ENCODE results near the gene ARHGAP9.
"Not testable (repeated sequence)": the region's sequence is repeated elsewhere in the genome, so short reads cannot be mapped to it uniquely, and the experiment has no call there.

The ARHGAP9 gene

GRCh38 chr12:57517718-57518117, 38.1 kb upstream of the ARHGAP9 start:
- not testable (repeated sequence) for DNase-seq (ENCODE audit: low read depth in 1 of 2, low spot score in 1 of 2)

GRCh38 chr12:57517187-57517586, 37.5 kb upstream of the ARHGAP9 start:
- no peak for DNase-seq (ENCODE audit: low read depth in 1 of 2, low spot score in 1 of 2)

- DNase-seq (ENCODE audit: low read depth in 1 of 2, low spot score in 1 of 2) = no peak
These were observed 37.0 kb upstream of the ARHGAP9 start for GRCh38 chr12:57516617-57517153.

- DNase-seq (ENCODE audit: low read depth in 1 of 2, low spot score in 1 of 2) = no peak
These were observed 36.4 kb upstream of the ARHGAP9 start for GRCh38 chr12:57515934-57516541.

GRCh38 chr12:57515408-57515933, 35.8 kb upstream of the ARHGAP9 start:
- no peak for DNase-seq (ENCODE audit: low read depth in 1 of 2, low spot score in 1 of 2)

GRCh38 chr12:57514720-57515407, 35.2 kb upstream of the ARHGAP9 start:
- DNase-seq (ENCODE audit: low read depth in 1 of 2, low spot score in 1 of 2) = no peak

- not testable (repeated sequence) for DNase-seq (ENCODE audit: low read depth in 1 of 2, low spot score in 1 of 2)
These were observed 34.6 kb upstream of the ARHGAP9 start for GRCh38 chr12:57514246-57514645.

GRCh38 chr12:57513677-57514076, 34.0 kb upstream of the ARHGAP9 start:
- DNase-seq (ENCODE audit: low read depth in 1 of 2, low spot score in 1 of 2) = not testable (repeated sequence)

- no peak for DNase-seq (ENCODE audit: low read depth in 1 of 2, low spot score in 1 of 2)
These were observed 33.6 kb upstream of the ARHGAP9 start for GRCh38 chr12:57513266-57513665.

GRCh38 chr12:57512665-57513064, 33.0 kb upstream of the ARHGAP9 start:
- no peak for DNase-seq (ENCODE audit: low read depth in 1 of 2, low spot score in 1 of 2)

- no peak for DNase-seq (ENCODE audit: low read depth in 1 of 2, low spot score in 1 of 2)
These were observed 32.1 kb upstream of the ARHGAP9 start for GRCh38 chr12:57511588-57512325.

GRCh38 chr12:57511161-57511560, 31.5 kb upstream of the ARHGAP9 start:
- no peak for DNase-seq (ENCODE audit: low read depth in 1 of 2, low spot score in 1 of 2)

GRCh38 chr12:57507796-57508195, 28.1 kb upstream of the ARHGAP9 start:
- DNase-seq (ENCODE audit: low read depth in 1 of 2, low spot score in 1 of 2) = not testable (repeated sequence)

GRCh38 chr12:57506541-57506940, 26.9 kb upstream of the ARHGAP9 start:
- not testable (repeated sequence) for DNase-seq (ENCODE audit: low read depth in 1 of 2, low spot score in 1 of 2)

GRCh38 chr12:57502311-57502969, 22.8 kb upstream of the ARHGAP9 start:
- DNase-seq (ENCODE audit: low read depth in 1 of 2, low spot score in 1 of 2) = not testable (repeated sequence)

GRCh38 chr12:57500213-57500612, 20.5 kb upstream of the ARHGAP9 start:
- DNase-seq (ENCODE audit: low read depth in 1 of 2, low spot score in 1 of 2) = no peak

GRCh38 chr12:57498571-57498970, 18.9 kb upstream of the ARHGAP9 start:
- no peak for DNase-seq (ENCODE audit: low read depth in 1 of 2, low spot score in 1 of 2)

- no peak for DNase-seq (ENCODE audit: low read depth in 1 of 2, low spot score in 1 of 2)
These were observed 18.5 kb upstream of the ARHGAP9 start for GRCh38 chr12:57498132-57498502.

- DNase-seq (ENCODE audit: low read depth in 1 of 2, low spot score in 1 of 2) = no peak
These were observed 17.8 kb upstream of the ARHGAP9 start for GRCh38 chr12:57497223-57498131.

- DNase-seq (ENCODE audit: low read depth in 1 of 2, low spot score in 1 of 2) = no peak
These were observed 17.2 kb upstream of the ARHGAP9 start for GRCh38 chr12:57496822-57497221.

All from stimulated activated CD4-positive, alpha-beta T cell treated with anti-CD3 and anti-CD28 coated beads, Interleukin-15, amount 100 ng/mL, for 1 hour (primary cell).